GM12874 (cell line): ENCODE results near the gene PSME1.

Experiments used
- TF ChIP-seq, protein P1 (sequence below): IDR thresholded peaks from 2 replicates; pipeline ENCODE4 v1.5.1; 2011; ENCODE audit warnings: low read depth, mild to moderate bottlenecking, control low read depth, low read length, moderate library complexity; ENCODE audit not compliant: insufficient read depth

The PSME1 gene

DNA sequence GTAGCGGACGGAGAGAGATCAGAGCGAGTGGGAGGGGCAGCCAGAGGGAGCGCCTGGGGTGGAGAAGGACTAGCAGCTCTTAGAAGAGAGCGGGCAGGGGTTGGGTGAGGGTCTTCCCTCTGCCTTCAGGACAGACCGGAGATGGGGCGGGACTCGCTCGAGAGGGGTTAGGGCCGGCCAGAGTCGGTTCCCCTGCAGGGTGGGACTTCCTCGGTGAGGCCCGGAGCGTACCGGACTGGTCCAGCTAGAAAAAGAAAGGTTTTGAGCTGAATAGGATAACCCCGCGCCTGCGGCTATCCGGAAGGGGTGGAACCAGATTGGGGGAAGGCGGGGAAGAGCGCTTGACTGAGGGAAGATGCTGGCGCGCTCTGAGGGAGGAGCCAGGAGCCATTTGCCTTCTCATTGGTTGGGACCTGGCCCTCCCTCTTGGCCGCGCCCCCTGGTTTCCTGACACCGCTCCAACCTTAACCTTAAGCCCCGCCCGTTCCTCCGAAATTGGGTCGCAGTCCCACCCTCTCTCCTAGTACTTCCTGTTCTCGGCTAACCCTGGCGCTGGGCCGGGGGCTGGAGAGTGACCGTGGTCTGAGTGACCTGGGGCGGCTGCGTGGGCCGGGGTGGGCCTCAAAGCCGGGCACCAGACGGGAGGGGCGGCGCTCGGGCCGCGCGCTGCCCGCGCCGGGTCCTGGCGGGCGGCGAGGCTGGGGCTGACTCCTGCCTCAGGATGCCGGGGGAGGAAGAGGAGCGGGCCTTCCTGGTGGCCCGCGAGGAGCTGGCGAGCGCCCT lies 11.2 kb downstream of the PSME1 start, which contains the start of gene RNF31:
Gene RNF31, plus strand, starts transcription at position 521 of the 783 bp plus-strand sequence. Its CDS starts 201 bp downstream, at position 722.
- TF ChIP-seq, protein P1, sequence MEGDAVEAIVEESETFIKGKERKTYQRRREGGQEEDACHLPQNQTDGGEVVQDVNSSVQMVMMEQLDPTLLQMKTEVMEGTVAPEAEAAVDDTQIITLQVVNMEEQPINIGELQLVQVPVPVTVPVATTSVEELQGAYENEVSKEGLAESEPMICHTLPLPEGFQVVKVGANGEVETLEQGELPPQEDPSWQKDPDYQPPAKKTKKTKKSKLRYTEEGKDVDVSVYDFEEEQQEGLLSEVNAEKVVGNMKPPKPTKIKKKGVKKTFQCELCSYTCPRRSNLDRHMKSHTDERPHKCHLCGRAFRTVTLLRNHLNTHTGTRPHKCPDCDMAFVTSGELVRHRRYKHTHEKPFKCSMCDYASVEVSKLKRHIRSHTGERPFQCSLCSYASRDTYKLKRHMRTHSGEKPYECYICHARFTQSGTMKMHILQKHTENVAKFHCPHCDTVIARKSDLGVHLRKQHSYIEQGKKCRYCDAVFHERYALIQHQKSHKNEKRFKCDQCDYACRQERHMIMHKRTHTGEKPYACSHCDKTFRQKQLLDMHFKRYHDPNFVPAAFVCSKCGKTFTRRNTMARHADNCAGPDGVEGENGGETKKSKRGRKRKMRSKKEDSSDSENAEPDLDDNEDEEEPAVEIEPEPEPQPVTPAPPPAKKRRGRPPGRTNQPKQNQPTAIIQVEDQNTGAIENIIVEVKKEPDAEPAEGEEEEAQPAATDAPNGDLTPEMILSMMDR = no peak

DNA sequence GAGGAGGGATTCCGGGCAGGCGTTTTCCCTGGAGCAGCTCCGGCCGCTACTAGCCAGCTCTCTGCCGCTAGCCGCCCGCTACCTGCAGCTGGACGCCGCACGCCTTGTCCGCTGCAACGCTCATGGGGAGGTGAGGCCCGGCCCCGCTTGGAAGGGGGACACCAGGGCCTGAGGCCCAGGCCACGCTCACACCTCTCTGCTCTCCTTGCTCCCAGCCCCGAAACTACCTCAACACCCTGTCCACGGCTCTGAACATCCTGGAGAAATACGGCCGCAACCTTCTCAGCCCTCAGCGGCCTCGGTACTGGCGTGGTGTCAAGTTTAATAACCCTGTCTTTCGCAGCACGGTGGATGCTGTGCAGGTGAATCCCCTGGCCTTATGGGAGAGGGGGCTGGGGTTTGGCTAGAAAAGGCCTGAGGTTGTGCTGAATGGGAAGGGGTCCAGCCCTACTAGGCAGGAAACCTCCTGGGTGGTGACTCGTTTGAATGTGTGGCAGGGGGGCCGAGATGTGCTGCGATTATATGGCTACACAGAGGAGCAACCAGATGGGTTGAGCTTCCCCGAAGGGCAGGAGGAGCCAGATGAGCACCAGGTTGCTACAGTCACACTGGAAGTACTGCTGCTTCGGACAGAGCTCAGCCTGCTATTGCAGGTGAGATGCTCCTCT lies 11.9 kb downstream of the PSME1 start:
- TF ChIP-seq, protein P1 = no peak

DNA sequence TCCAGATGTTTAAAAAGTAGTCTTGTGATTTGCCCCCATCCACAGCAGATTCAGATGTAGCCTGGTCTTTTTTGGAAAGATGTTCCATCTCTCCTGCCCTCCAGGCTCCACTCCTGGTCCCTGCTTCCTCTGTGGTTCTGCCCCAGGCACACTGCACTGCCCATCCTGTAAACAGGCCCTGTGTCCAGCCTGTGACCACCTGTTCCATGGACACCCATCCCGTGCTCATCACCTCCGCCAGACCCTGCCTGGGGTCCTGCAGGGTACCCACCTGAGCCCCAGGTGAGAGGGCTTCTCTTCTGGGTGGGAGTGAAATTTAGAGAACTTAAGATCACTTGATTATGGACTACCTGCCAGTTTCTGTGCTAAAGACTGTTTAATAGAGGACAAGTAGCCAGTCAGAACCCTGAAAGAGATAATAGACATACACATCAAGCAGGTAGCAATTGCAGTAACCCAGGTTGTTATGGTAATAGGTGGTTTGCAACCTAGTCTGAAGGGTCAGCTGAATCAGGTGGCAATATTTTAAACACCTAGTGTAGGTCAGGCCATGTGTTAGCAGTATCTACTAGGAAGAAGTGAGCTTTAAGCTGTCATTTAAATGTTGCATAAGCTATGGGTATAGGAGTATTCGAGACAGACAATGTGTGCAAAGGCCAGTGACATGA lies 13.4 kb downstream of the PSME1 start:
- TF ChIP-seq, protein P1 = no peak

GRCh38 chr14:24150061-24150460 lies 14.1 kb downstream of the PSME1 start:
- TF ChIP-seq, protein P1 = no peak

DNA sequence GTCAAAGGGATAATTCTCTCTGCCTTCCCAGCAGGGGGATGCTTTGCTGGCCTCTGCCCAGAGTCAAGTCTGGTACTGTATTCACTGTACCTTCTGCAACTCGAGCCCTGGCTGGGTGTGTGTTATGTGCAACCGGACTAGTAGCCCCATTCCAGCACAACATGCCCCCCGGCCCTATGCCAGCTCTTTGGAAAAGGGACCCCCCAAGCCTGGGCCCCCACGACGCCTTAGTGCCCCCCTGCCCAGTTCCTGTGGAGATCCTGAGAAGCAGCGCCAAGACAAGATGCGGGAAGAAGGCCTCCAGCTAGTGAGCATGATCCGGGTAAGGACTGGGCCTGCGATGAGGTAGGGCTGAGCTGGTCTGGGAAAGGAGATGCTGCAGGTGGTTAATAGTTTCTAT lies 14.6 kb downstream of the PSME1 start:
- TF ChIP-seq, protein P1 = no peak

DNA sequence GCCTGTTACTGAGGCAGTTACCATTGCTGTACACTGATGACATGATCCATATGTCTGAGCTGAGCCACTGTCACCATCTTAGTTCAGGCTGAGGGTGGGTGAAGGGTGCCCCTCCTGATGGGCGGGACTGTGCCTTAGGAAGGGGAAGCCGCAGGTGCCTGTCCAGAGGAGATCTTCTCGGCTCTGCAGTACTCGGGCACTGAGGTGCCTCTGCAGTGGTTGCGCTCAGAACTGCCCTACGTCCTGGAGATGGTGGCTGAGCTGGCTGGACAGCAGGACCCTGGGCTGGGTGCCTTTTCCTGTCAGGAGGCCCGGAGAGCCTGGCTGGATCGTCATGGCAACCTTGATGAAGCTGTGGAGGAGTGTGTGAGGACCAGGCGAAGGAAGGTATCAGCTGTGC lies 15.0 kb downstream of the PSME1 start:
- TF ChIP-seq, protein P1 = no peak

- TF ChIP-seq, protein P1 = no peak
These were observed 15.5 kb downstream of the PSME1 start for GRCh38 chr14:24151404-24152080.
